Measurements from ENCODE around the gene PCGF2.
A peak's percentile ranks its signal among the peaks of the same experiment; 100 is the strongest.

The PCGF2 gene

DNA sequence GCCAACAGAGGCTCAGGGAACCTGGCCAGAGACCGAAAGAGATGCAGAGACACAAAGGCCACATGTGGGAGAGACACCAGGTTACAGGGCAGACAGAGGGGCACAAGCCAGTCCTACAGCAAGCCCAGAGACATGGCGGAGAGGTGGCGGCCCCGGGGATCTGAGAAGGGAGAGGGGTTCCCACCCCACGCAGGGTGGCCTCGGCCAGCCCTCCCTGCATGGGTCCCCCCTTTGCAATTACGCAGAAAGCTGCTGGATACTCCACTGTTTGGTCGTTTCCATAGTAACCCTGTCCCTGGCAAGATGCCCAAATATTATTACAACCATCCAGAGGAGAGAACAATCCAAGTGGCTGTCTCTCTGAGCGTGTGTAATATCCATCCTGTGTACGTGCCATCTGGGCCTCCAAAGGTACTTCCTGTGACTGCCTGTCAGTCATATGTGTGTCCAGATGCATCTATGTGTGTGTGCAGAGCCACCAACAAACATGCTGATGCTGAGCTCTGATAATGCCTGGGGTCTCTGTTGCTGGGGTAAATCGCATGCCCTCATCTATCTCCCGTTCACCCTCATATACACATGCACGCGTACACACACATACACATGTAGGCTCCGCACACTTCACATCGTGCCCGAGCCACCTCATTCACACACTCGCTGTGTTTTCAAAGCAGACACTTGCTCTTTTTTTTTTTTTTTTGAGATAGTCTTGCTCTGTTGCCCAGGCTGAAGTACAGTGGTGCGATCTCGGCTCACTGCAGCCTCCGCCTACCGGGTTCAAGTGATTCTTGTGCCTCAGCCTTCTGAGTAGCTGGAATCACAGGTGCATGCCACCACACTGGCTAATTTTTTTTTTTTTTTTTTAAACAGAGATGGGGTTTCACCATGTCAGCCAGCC is 5.5 kb downstream of the PCGF2 start:
- DNase-seq (ENCODE audit: low spot score) = peak; percentile 26

DNA sequence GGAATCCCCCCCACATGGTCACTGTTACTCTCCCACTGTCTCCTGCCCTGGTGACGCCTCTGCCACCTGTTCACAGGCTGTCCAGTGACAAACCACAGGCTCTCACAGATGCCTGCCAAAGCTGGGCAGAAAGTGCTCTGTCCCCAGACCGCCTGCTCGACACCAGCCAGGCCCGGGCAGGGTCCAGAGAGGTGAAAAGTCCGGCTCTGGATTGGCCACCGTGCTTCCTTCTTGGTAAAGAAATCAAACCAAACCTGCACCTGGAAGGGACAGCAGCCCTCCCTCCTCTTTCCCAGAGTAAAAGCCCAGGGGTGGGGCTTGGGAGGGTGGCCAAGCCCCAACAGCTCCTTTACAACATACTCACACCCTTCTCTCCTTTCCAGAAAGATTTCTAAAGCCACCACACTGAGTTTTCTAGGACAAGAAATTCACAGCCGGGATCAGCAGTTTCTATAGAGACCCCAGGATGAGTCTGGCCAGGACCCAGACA is 6.2 kb downstream of the PCGF2 start:
- DNase-seq (ENCODE audit: low spot score) = peak; percentile 11
- in situ Hi-C loops (cut with MboI; ENCODE audit: low pct_unique_long_range_greater_than_20kb, low sequenced_read_pairs, unreplicated experiment) = no loop called here
- TF ChIP-seq, protein P1, sequence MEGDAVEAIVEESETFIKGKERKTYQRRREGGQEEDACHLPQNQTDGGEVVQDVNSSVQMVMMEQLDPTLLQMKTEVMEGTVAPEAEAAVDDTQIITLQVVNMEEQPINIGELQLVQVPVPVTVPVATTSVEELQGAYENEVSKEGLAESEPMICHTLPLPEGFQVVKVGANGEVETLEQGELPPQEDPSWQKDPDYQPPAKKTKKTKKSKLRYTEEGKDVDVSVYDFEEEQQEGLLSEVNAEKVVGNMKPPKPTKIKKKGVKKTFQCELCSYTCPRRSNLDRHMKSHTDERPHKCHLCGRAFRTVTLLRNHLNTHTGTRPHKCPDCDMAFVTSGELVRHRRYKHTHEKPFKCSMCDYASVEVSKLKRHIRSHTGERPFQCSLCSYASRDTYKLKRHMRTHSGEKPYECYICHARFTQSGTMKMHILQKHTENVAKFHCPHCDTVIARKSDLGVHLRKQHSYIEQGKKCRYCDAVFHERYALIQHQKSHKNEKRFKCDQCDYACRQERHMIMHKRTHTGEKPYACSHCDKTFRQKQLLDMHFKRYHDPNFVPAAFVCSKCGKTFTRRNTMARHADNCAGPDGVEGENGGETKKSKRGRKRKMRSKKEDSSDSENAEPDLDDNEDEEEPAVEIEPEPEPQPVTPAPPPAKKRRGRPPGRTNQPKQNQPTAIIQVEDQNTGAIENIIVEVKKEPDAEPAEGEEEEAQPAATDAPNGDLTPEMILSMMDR (IDR thresholded peaks at IDR 0.05; ENCODE audit: extremely low read depth, insufficient read depth, missing control alignments) = no peak

More for the DNA sequence above, 5.5 kb downstream of the PCGF2 start:
- in situ Hi-C loops (cut with MboI; ENCODE audit: low pct_unique_long_range_greater_than_20kb, low sequenced_read_pairs, unreplicated experiment) = no loop called here
- TF ChIP-seq, protein P1 (IDR thresholded peaks at IDR 0.05; ENCODE audit: extremely low read depth, insufficient read depth, missing control alignments) = no peak

DNA sequence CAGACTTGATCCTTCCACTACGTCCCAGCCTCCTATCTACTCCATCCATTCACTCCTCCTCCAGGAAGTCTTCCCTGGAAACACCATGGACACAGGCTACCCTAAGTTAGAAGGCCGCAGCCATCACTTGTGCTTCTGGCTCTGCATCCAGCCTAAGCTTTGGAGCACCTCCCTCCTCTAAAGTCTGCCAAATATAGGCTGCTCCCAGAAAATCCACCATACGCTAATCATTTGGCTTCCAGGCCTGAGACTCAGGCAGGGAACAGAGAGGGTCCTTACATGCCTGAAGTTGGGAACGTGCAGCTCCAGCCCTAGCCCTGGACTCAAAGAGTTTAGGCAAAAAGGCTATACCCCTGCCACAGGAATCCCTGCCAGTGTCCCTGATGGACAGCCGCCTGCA is 6.7 kb downstream of the PCGF2 start:
- in situ Hi-C loops (cut with MboI; ENCODE audit: low pct_unique_long_range_greater_than_20kb, low sequenced_read_pairs, unreplicated experiment) = no loop called here
- TF ChIP-seq, protein P1 (IDR thresholded peaks at IDR 0.05; ENCODE audit: extremely low read depth, insufficient read depth, missing control alignments) = no peak
- no peak for DNase-seq (ENCODE audit: low spot score)

DNA sequence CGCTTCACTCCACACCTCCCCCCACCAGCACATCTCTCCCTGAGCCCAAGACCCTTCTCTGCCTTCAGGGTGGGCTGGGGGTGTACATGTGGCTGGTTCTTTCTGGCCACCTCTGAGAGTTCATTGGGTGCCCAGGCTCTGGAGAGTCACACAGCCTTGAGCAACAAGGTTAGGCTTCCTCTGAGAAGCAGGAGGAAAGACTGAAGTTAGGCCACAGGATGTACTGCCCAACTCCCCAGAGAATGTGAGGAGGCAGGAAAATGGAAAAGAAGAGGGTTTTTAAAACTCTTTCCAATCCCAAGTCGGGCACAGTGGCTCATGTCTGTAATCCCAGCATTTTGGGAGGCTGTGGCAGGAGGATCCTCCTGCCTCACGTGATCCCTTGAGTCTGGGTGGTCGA is 7.3 kb downstream of the PCGF2 start:
- in situ Hi-C loops (cut with MboI; ENCODE audit: low pct_unique_long_range_greater_than_20kb, low sequenced_read_pairs, unreplicated experiment) = no loop called here
- no peak for DNase-seq (ENCODE audit: low spot score)
- TF ChIP-seq, protein P1 (IDR thresholded peaks at IDR 0.05; ENCODE audit: extremely low read depth, insufficient read depth, missing control alignments) = no peak

DNA sequence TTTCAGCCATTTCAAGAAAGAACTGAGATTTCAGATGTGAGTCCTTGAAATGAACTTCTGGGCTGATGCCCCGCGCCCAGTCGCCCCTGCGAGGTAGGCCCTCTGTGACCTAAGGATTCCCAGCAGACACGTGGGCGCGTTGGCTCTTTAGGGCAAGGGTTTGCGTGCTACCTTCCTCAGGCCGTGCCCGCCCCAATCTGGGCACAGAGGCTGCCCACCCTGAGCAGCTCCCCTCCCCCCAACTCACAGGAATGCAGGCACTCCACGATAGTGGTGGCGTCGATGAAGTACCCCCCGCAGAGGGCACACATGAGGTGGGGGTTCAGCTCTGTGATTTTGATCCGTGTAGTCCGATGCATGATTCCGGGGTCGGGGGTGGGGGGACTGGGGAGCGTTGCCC is 8.1 kb downstream of the PCGF2 start:
- in situ Hi-C loops (cut with MboI; ENCODE audit: low pct_unique_long_range_greater_than_20kb, low sequenced_read_pairs, unreplicated experiment) = no loop called here
- TF ChIP-seq, protein P1 (IDR thresholded peaks at IDR 0.05; ENCODE audit: extremely low read depth, insufficient read depth, missing control alignments) = no peak
- no peak for DNase-seq (ENCODE audit: low spot score)

DNA sequence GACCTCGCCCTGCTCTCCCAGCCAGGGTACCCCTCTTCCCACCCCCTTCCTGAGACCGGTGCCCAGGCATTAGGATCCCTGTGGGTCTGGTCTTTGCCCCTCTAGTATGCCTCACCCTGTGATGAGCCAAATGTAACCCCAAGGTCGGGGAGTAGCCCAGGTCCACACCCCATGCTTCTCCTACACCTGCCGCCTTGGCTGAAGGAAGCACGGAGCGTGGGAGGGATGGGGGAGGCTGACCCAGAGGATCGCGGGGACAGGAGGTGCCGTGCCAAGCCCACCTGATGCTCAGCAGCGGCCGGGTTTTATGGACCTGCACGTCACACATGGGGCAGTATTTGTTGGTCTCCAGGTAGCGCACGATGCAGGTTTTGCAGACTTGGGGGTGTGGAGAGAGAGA is 8.8 kb downstream of the PCGF2 start:
- TF ChIP-seq, protein P1 (IDR thresholded peaks at IDR 0.05; ENCODE audit: extremely low read depth, insufficient read depth, missing control alignments) = no peak
- DNase-seq (ENCODE audit: low spot score) = no peak
- in situ Hi-C loops (cut with MboI; ENCODE audit: low pct_unique_long_range_greater_than_20kb, low sequenced_read_pairs, unreplicated experiment) = loop anchor here (5.0 kb wide), 1 partner anchor 62 kb away; no protein-coding TSS in a partner anchor
